Placental pericyte (primary cell): Measurements from ENCODE around the gene CPLANE2. TPM values are rescaled to one million over a fixed set of nuclear protein-coding genes. Genes with fewer than 3 reads are reported as not detected.

Source experiments
- small RNA-seq: library from RNA; depleted of rRNA; stranded (forward); fragments of <200 nt; gene quantifications from one replicate; pipeline ENCODE3, GENCODE V24; 2012; ENCODE audit warnings: low replicate concordance
- total RNA-seq: library from RNA; depleted of rRNA; stranded (reverse); fragments of >200 nt; gene quantifications from 2 replicates; pipeline ENCODE4 v1.2.3, GENCODE V29; 2012

The CPLANE2 gene, protein sequence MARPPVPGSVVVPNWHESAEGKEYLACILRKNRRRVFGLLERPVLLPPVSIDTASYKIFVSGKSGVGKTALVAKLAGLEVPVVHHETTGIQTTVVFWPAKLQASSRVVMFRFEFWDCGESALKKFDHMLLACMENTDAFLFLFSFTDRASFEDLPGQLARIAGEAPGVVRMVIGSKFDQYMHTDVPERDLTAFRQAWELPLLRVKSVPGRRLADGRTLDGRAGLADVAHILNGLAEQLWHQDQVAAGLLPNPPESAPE
- total RNA-seq: 13.9 and 24.7 TPM in 2 replicates

DNA sequence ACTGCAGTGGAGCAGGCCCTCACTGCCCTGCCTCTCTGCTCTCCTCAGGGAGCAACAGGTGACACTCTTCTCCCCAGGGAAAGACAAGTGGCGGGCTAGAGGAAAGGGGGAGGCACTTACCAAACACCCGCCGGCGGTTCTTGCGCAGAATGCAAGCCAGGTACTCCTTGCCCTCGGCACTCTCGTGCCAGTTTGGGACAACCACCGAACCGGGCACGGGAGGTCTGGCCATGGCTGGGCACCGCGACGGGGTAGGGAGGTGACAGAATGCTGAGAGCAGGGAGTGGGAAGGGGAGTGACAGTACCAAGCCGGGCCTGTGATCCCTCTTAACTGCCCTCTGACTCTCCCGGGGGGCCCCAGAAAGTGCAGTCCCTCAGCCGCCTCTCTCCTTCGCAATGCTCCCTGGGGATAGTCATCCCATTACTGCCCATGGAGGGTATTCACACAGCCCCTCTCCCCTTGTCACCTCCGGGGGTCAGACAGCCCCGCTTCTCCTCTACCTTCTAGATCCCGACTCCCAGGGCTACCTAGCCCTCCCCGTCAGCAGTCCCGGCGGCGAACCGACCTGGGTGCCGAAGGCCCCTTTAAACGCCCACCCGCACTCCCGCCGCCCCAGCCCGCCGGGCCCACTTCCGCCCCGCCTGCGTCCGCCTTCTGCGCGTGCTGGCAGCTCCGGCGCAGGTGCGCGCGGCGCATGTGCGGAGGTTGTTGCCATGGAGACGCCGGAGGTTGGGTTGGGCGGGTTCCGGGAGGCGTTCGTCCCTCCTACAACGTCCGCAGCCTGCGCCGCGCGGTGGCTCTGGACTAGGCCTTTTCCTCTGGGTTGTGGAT, at the start of gene CPLANE2:
Gene CPLANE2 (minus strand): TSS at position 673 of the 832 bp plus-strand sequence. CDS start 441 bp downstream, at position 232.

DNA sequence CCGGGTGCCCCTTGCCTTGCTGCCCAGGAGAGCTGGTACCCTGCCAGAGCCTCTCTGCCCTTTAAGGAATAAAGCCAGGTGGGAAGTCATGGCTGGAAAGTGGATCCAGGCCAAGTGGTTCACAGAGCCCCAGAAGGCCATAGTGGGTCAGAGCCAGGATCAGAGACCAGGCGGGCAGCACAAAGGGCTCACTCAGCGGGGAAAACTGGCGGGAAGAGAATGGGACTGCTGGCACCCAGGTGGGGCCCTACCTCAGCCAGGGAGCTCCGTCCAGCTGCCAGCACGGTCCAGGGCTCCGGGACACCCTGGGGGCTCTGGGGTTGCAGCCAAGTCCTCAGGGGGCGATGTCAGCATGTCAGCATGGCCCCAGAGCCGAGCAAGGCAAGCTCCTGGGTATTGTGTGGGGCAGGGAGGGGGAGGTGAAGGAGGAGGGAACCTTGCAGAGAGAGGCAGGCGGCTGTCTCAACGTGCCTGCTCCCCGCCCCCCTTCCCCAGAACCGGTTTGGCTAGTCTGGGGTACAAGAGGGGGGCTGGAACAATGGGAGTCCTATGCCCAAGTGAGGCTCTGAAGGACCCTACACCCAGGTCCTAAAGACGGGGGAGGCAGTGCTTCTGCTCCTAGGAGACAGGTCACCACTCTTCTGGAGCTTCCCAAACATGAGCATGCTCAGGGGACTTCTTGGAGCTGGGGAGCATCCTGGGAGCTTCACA, 24.6 kb downstream of the CPLANE2 start, which contains the start of gene ARHGEF19:
Gene ARHGEF19 (minus strand): TSS at position 402 of the 711 bp plus-strand sequence. CDS start 3,598 bp downstream, outside the sequence.

Small RNA genes lying within 50 kb of the gene (small RNA-seq; reads per million reads assigned to genes)
- gene MT1XP1: 0.20 reads per million

Other genes starting within 250 kb of the CPLANE2 start
- not detected in 2 replicates for gene SRARP, start 232.9 kb downstream of the CPLANE2 start, total RNA-seq
- gene HSPB7, start 219.1 kb downstream of the CPLANE2 start, total RNA-seq: 3.7 and 17.7 TPM in 2 replicates
- 0.14 and 0.22 TPM in 2 replicates for gene CLCNKA, start 215.1 kb downstream of the CPLANE2 start, total RNA-seq
- 0.22 TPM in 1 of 2 replicates, not detected in the other for gene CLCNKB, start 193.4 kb downstream of the CPLANE2 start, total RNA-seq
- 0.14 TPM in 1 of 2 replicates, not detected in the other for gene FAM131C, start 163.5 kb downstream of the CPLANE2 start, total RNA-seq
- gene EPHA2, start 81.1 kb downstream of the CPLANE2 start, total RNA-seq: 76.2 and 141 TPM in 2 replicates
- gene ARHGEF19, start 24.5 kb downstream of the CPLANE2 start, total RNA-seq: 8.2 and 13.6 TPM in 2 replicates
- gene FBXO42, start 115.3 kb upstream of the CPLANE2 start, total RNA-seq: 18.8 and 21.5 TPM in 2 replicates
- 71.1 and 107 TPM in 2 replicates for gene SZRD1, start 130.1 kb upstream of the CPLANE2 start, total RNA-seq
- not detected in 2 replicates for gene SPATA21, start 200.2 kb upstream of the CPLANE2 start, total RNA-seq
- gene NECAP2, start 203.5 kb upstream of the CPLANE2 start, total RNA-seq: 98.7 and 109 TPM in 2 replicates